Tibial nerve (tissue), 4 donors: ENCODE data around the gene TSPAN15. TPM values are rescaled to one million over a fixed set of nuclear protein-coding genes. Genes with fewer than 3 reads are reported as not detected.

Experiments
- DNase-seq, 2 donors: peaks; one replicate each; pipeline ENCODE4 v3.0.0-alpha.2; 2019; ENCODE audit warnings: low spot score in 2 of 2
- H3K27ac ChIP-seq, 4 donors: fragments of 200-600 bp; sonication (generic) in 3 of 4; one replicate each; pipeline ENCODE4 v1.5.1; 2017 to 2019; ENCODE audit warnings: mild to moderate bottlenecking in 1 of 4
- H3K27me3 ChIP-seq, 2 donors: fragments of 200-600 bp; sonication (generic) in 1 of 2; one replicate each; pipeline versions ENCODE4 v1.5.1 to v1.6.0; 2017 to 2019
- H3K36me3 ChIP-seq, 3 donors: fragments of 200-600 bp; sonication (generic); one replicate each; pipeline ENCODE4 v1.5.1; 2018 to 2019
- H3K4me1 ChIP-seq, 4 donors: fragments of 200-600 bp; sonication (generic) in 3 of 4; one replicate each; pipeline ENCODE4 v1.5.1; 2017 to 2019
- H3K4me3 ChIP-seq, 4 donors: fragments of 200-600 bp; sonication (generic) in 3 of 4; one replicate each; pipeline ENCODE4 v1.5.1; 2017 to 2019; ENCODE audit warnings: mild to moderate bottlenecking in 1 of 4, moderate library complexity in 1 of 4
- H3K9me3 ChIP-seq, 4 donors: fragments of 200-600 bp; sonication (generic) in 3 of 4; one replicate each; pipeline ENCODE4 v1.5.1; 2017 to 2019
- CTCF ChIP-seq, 5 experiments: fragments of 200-600 bp in 3 of 5; fragments of 450-650 bp in 2 of 5; sonication (generic) in 3 of 5; IDR thresholded peaks; one replicate each; pipeline ENCODE4 v1.5.1; 2016 to 2019; ENCODE audit warnings: antibody characterized with exemption in 5 of 5, mild to moderate bottlenecking in 3 of 5, moderate library complexity in 2 of 5
- EP300 ChIP-seq, 2 donors: sonication (generic); formaldehyde crosslinking; IDR thresholded peaks; one replicate each; pipeline ENCODE4 v1.6.1; 2017; ENCODE audit warnings: antibody characterized with exemption in 2 of 2, mild to moderate bottlenecking in 1 of 2
- POLR2A ChIP-seq, 2 donors: fragments of 450-650 bp; IDR thresholded peaks; one replicate each; pipeline ENCODE4 v1.6.1; 2017; ENCODE audit warnings: antibody characterized with exemption in 2 of 2, mild to moderate bottlenecking in 2 of 2, moderate library complexity in 2 of 2
- WGBS, 2 donors: methylation state at CpG; one replicate each; pipeline ENCODE4 v1.1.5; 2018; 5-methylcytosine and 5-hydroxymethylcytosine counted together
- total RNA-seq, 4 donors: library from RNA; depleted of rRNA; stranded (reverse); fragments of >200 nt; gene quantifications; one replicate each; pipeline ENCODE4 v1.1.0, GENCODE V29; 2016

Gene TSPAN15
- total RNA-seq, 4 donors from 2014 or later, result 46.9 to 117 (median 92.7) TPM

GRCh38 chr10:69470463-69471384 lies 19.5 kb downstream of the TSPAN15 start:
- DNase-seq, result no peak
- Histone ChIP-seq H3K27ac (peak overlapping the region; percentile 35 to 92 (median 54)), H3K27me3 (no peaks in the 10 kb centered on the region), H3K9me3 (no peaks in the 10 kb centered on the region), H3K36me3 (no peaks in the 10 kb centered on the region), H3K4me3 (no peak overlapping the region), H3K4me1 (peaks cover 0 to 93% (median 62%) of the 10 kb centered on the region in 4 donors)
- TF ChIP-seq CTCF (IDR thresholded peaks at IDR 0.05) (no peak), POLR2A (IDR thresholded peaks at IDR 0.05) (no peak), EP300 (IDR thresholded peaks at IDR 0.05) (no peak)
- 45 to 46% methylated on average over 8 of the region's 8 CpGs for WGBS, 2 donors

GRCh38 chr10:69472142-69472541 lies 20.9 kb downstream of the TSPAN15 start:
- H3K27ac ChIP-seq, result peak overlapping the region; percentile 14 to 92 (median 64)
- H3K36me3 ChIP-seq, result no peaks in the 10 kb centered on the region
- no peaks in the 10 kb centered on the region for H3K9me3 ChIP-seq
- peaks cover 0 to 88% (median 53%) of the 10 kb centered on the region in 4 donors for H3K4me1 ChIP-seq
- TF ChIP-seq POLR2A (IDR thresholded peaks at IDR 0.05) (no peak), EP300 (IDR thresholded peaks at IDR 0.05) (no peak), CTCF (IDR thresholded peaks at IDR 0.05) (no peak)
- no peaks in the 10 kb centered on the region for H3K27me3 ChIP-seq
- 88 to 92% methylated on average over 4 of the region's 4 CpGs for WGBS, 2 donors
- no peak overlapping the region for H3K4me3 ChIP-seq
- DNase-seq, result no peak

GRCh38 chr10:69472544-69472943 lies 21.3 kb downstream of the TSPAN15 start:
- DNase-seq, result no peak
- no peak for TF ChIP-seq CTCF (IDR thresholded peaks at IDR 0.05)
- no peak for TF ChIP-seq EP300 (IDR thresholded peaks at IDR 0.05)
- TF ChIP-seq POLR2A (IDR thresholded peaks at IDR 0.05), result no peak
- no peaks in the 10 kb centered on the region for H3K9me3 ChIP-seq
- no peaks in the 10 kb centered on the region for H3K36me3 ChIP-seq
- 43 to 56% methylated on average over 3 to 4 of the region's 4 CpGs for WGBS, 2 donors
- peaks cover 0 to 88% (median 52%) of the 10 kb centered on the region in 4 donors for H3K4me1 ChIP-seq
- no peaks in the 10 kb centered on the region for H3K27me3 ChIP-seq
- peak overlapping the region; percentile 14 to 92 (median 64) for H3K27ac ChIP-seq
- no peak overlapping the region for H3K4me3 ChIP-seq

GRCh38 chr10:69473304-69473990 lies 22.2 kb downstream of the TSPAN15 start:
- H3K27ac ChIP-seq, result peak overlapping the region; percentile 17 to 92 (median 64)
- no peaks in the 10 kb centered on the region for H3K9me3 ChIP-seq
- DNase-seq, result no peak
- no peaks in the 10 kb centered on the region for H3K27me3 ChIP-seq
- TF ChIP-seq POLR2A (IDR thresholded peaks at IDR 0.05), result no peak
- no peak for TF ChIP-seq CTCF (IDR thresholded peaks at IDR 0.05)
- TF ChIP-seq EP300 (IDR thresholded peaks at IDR 0.05), result no peak
- no peak overlapping the region for H3K4me3 ChIP-seq
- no peaks in the 10 kb centered on the region for H3K36me3 ChIP-seq
- WGBS, 2 donors, result 53 to 54% methylated on average over 10 of the region's 10 CpGs
- peaks cover 0 to 89% (median 60%) of the 10 kb centered on the region in 4 donors for H3K4me1 ChIP-seq
